HG03571 (cell line): ENCODE measurements around the gene CROCC2.

Experiments
- ATAC-seq: cut with Tn5 transposase; IDR thresholded peaks from one replicate; pipeline ENCODE4 v1.9.1; 2021; ENCODE audit not compliant: unreplicated experiment

CROCC2 gene

GRCh38 chr2:241033336-241033987, 127.3 kb downstream of the CROCC2 start:
- no peak for ATAC-seq

- no peak for ATAC-seq
Observed at GRCh38 chr2:241033994-241034393, 127.9 kb downstream of the CROCC2 start.

- no peak for ATAC-seq
Observed at GRCh38 chr2:241034490-241035141, 128.5 kb downstream of the CROCC2 start.

- ATAC-seq = no peak
Observed at GRCh38 chr2:241035142-241035817, 129.1 kb downstream of the CROCC2 start.

- ATAC-seq = peak; percentile 14
Observed at GRCh38 chr2:241035818-241036396, 129.8 kb downstream of the CROCC2 start.

- ATAC-seq = peak; percentile 66
Observed at GRCh38 chr2:241036397-241036963, 130.3 kb downstream of the CROCC2 start.

GRCh38 chr2:241036964-241037421, 130.9 kb downstream of the CROCC2 start:
- no peak for ATAC-seq

GRCh38 chr2:241037498-241037897, 131.4 kb downstream of the CROCC2 start:
- ATAC-seq = no peak

GRCh38 chr2:241038374-241039180, 132.4 kb downstream of the CROCC2 start:
- no peak for ATAC-seq

GRCh38 chr2:241039416-241039815, 133.3 kb downstream of the CROCC2 start:
- ATAC-seq = no peak

GRCh38 chr2:241040081-241040803, 134.1 kb downstream of the CROCC2 start:
- ATAC-seq = no peak

GRCh38 chr2:241041589-241042158, 135.5 kb downstream of the CROCC2 start:
- ATAC-seq = peak; percentile 67
